Measurements from ENCODE around the gene TBC1D21.

Gene TBC1D21

DNA sequence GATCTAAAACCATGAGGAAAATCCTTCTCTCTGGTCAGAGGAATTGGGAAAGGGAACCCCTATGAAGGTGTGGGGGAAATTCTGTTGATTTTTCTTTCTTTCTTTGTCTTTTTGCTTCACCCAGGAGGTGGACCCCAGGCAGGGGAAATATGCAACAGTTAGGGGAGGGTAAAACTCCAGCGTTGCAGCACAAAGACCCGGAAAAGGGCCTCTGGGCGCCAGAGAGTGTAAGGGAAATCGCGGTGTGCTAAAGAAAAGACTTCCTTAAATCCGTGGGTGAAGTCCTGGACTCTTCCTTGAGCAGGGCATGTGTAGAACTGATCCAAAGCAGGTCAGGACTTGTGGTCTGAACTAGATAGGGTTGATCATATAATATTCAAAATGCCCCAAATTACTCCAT is 11.1 kb upstream of the TBC1D21 start:
- no peak for DNase-seq

- no peak for DNase-seq
These were observed 8.0 kb upstream of the TBC1D21 start for GRCh38 chr15:73865379-73865778.

DNA sequence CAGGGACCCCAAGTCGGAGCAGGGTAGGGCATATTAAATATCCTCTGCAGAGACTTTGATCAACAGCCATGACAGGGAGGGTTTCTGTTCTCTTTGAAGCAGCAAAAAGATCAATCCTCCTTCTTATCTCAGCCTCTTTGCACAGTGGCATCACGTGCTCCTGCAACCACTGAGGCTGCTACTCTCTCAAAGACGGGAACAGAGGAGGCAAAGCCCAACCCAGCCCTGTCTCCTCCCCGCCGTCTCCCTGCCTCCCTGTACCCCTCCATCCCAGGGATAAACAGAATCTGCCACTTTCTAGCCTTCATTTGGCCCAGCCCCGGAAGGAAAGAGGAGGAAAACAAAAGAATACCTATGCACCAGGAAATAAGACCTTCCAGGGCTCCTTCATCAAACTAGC is 7.5 kb upstream of the TBC1D21 start:
- DNase-seq, result no peak

DNA sequence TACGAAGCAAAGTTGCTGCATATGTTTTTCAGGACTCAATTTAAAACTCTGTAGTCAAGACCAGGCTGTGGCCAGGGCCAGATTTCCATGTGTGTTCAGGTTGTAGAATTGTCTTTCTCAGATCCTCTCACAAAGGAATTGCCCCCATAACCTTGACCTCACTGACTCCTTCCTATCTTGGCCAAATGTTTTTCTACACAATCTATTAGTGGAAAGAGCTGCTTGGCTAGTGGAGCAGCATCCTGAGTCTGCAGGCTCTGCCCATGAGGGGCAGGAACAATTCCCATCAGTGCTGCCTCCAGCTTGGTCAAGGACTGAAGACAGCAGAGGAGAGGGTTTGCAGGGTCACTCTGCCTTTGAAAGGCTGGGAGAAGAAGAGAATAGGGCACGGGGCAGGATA is 6.9 kb upstream of the TBC1D21 start:
- no peak for DNase-seq

DNA sequence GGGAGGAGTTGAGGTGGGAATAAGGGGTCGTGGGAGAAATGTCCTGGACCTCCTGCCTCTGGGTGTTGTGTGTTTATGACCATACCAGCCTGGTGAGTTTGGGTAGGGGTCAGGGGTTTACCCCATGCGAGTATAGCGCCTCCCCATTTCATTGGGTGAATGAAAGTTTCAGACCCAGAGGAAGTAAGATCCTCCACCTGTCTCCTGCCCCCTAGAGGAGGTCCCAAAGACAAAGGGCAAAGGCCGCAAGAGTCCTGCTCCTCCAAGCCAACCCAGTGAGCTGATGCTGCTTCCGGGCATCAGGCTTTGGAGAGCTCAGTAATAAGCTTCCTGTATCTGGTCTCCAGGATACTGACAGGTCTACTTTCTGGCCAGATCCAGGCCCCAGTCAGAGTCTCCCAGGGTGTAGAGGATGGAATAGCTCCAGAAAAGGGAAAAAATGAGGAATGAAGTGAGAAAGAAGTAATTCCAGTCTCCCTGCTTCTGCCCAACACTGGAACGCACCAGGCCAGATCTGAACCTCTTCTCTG is 6.4 kb upstream of the TBC1D21 start:
- DNase-seq, result no peak

GRCh38 chr15:73867426-73867825 is 5.9 kb upstream of the TBC1D21 start:
- no peak for DNase-seq

DNA sequence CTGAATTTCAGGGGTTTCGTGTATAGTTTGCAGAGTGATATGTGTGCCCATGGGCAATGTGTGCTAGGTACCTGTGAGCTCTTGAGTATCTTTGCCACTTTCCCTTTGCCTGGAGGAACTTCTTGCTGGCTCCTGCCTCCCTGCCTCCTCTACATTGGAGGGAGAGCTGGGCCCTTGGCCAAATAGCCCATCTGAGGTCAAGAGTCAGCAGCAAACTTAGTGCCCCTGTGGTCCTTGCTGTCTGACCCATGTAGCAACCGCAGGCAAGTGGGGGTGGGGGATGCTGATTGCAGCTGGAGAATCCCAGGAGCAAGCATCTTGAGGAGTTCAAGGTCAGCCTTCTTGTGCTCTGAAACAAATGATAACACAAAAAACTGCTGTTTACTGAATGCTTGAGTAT is 5.4 kb upstream of the TBC1D21 start:
- DNase-seq, result no peak

DNA sequence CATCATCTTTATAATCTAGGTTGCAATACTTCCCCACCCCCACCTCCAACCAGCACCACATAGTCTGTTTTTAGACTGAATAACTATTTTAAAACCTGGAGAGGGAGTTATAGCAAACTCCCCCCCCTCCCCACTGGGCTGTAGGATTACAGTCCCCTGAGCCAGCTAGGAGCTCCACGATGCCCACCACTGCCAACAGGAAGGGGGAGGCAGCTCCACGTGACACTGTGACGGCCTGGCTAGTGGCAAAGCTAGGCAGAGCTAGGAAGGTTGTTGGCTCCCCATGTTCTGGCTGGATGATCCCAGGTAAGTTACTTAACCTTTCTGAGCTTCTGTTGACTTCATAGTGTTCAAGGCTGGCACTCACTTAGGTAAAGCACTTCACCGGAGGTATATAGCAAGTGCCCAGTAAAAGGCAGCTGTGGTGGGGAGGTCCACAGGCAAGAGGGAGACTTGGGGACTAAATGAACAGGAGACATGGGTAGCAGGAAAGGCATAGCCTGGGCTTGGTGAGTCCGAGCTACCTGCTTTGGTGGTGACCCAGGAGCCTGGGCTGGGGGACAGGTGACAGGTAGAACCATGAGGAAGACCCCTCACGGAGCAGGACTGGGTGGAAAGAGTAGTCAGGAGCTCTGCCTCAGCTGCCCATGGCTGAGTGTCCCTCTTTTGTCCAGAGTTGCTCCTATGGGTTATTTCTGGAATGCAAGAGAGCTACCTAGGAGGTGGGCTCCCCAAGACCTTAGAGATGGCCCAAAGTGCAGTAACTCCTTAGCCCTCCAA is 4.0 kb upstream of the TBC1D21 start:
- DNase-seq, result no peak

DNA sequence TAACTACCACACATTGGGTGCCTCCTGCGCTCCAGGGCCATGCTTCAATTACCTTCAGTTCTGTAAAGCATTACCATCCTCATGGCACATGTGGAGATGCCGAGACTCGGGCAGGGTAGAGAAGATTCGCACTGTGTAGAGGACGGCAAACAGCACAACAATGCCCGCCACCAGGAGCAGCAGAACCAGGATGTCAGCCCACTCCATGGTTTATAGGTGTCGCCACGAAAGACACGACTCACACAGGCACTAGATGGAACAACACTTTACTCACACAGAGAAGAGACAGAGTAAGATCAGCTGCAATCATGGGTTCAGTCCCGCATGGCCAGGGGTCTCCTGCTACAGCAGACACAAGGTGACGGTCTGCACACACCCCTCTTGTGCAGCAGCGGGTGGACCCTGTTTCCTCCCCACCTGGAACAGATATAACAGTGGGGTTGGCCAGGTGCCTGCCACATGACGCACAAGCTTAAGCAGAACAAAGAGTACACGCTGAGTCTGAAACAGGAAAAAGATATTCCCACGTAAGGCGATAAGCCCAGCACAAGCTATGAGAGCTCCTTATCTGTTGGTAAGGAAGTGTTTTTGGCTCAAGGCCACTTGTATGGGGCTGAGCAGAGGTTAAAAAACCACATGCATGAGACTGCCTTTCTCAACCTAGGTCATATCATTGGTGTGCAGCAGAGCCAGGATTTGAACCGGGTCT is 2.5 kb upstream of the TBC1D21 start:
- no peak for DNase-seq

GRCh38 chr15:73872346-73872745 is 1.0 kb upstream of the TBC1D21 start:
- no peak for DNase-seq

GRCh38 chr15:73873889-73874511 is 636 bp downstream of the TBC1D21 start:
- DNase-seq, result peak in 1 of 2 experiments; percentile 42

GRCh38 chr15:73879426-73879825 is 6.1 kb downstream of the TBC1D21 start:
- DNase-seq, result no peak

DNA sequence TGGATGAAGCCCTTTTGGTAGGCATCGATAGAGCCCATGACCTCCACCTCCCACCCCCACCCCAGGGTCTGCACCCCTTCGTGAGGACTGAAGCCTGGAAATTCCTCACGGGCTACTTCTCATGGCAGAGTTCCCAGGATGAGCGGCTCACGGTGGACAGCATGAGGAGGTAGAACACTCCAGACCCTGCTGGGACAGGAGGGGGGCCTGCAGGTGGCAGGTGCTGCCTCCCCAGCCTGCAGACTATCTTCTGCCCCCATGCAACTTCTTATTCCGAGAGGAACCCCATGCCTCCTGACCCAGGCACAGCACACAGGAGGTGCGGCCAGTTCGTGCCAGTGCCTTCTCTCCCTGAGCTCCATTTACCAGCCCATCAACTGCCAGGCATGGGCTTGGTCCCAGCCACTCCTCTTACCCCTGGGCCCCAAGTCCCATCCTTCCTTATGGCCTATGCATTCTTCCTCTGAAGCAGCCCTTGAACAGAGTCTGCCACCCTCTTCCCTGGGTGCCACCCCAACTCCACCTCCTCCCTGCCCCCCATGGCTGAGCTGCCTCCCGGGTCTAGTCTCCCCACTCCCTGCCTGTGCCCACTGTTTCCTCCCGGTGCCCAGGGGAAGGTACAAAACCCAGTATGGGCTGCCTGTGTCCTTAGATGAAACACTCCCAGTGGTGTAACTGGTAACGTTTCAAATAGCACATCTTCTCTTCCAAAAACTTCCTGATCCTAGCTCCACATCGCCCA is 8.4 kb downstream of the TBC1D21 start:
- no peak for DNase-seq

DNA sequence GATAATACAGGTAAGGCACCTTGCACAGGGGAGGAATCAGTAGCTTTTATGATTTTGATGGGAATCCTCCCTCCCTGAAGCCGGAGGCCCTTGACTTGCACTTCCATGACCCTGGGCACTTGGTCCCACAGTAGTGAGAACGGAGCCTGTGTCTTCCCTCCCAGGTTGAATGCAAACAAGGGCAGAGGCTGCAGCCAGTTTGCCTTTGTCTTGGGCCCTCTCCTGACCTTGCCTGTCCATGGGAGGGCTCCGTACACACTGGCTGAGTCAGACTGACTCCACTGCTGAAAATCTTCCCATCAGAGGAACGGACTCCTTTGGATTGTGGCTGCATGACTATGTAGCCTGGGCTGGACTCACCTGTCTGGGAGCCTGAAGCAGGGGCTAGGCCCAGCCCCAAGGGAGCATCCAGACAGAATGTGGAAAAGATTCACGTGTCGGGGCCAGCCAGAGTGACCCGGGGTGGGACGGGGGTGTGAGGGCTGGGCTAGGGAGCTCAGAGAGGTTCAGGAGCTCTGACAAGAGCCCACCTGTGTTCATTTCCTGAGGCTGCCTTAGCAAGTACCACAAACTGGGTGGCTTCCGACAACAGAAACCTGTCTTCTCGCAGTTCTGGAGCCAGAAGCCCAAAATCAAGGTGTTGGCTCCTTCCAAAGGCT is 9.5 kb downstream of the TBC1D21 start:
- no peak for DNase-seq

DNA sequence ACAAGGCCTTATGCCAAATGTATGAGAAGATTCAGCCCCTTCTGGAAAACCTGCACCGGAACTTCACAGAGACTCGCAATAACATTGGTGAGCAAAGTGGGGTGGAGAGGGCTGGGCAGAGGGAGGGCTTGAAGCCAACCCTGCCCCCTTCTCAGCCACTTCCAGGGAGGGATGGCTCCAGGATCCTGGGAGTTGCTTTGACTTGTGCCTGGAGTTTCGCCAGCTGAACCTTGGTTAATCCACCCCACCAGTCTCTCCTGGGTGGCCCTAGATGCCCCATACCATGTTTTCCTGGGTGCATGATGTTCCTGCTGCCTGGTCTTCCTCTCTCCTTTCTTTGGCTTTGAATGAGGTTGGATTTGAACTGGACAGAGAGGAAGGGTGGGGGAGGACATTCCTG is 10.8 kb downstream of the TBC1D21 start:
- no peak for DNase-seq

DNA sequence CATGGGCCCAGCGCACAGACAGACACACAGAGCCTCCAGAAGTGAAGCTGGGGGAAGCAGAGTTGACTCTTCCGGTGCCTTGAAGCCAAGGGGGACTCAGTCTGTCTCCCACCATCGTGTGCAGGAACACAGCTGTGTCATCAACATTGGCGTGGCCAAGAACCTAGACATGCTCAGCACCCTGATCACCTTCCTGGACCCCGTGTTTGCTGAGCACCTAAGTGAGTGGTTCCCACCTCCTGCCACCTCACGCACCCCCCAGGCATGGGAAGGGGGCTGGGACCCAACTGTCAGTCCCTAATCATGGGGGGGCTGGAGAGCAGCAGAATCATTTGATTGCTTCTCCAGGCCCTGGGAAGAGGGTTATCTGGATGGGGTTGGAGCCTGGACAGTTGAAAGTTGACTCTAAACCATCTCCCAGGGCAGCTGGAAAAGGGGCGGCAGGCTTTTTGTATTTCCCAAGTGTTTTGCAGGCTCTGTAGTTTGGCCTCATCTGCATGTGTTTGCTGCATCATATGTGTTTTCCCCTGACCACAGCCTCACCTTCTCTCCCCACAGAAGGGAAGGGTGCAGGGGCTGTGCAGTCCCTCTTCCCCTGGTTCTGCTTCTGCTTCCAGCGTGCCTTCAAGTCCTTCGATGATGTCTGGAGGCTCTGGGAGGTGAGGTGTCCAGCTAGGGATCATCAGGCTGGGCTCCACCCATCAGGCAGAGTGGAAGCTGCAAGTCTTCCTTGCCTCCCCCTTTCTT is 12.8 kb downstream of the TBC1D21 start:
- no peak for DNase-seq

- no peak for DNase-seq
These were observed 13.5 kb downstream of the TBC1D21 start for GRCh38 chr15:73886717-73887345.

DNA sequence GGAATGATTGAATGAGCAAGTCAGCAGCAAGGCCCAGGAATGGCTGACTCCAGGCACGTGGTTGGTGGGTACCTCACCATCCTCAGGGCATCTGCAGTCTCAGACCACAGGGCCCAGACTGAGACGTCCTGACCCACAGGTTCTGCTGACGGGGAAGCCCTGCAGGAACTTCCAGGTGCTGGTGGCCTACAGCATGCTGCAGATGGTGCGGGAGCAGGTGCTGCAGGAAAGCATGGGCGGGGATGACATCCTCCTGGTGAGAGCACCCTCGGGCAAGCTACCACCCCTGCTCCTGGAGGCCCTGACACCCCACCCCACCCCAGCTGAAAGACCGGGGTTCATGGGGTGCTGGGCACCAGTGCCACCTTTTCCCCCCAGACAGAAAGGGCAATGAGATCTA is 14.1 kb downstream of the TBC1D21 start:
- DNase-seq, result no peak

DNA sequence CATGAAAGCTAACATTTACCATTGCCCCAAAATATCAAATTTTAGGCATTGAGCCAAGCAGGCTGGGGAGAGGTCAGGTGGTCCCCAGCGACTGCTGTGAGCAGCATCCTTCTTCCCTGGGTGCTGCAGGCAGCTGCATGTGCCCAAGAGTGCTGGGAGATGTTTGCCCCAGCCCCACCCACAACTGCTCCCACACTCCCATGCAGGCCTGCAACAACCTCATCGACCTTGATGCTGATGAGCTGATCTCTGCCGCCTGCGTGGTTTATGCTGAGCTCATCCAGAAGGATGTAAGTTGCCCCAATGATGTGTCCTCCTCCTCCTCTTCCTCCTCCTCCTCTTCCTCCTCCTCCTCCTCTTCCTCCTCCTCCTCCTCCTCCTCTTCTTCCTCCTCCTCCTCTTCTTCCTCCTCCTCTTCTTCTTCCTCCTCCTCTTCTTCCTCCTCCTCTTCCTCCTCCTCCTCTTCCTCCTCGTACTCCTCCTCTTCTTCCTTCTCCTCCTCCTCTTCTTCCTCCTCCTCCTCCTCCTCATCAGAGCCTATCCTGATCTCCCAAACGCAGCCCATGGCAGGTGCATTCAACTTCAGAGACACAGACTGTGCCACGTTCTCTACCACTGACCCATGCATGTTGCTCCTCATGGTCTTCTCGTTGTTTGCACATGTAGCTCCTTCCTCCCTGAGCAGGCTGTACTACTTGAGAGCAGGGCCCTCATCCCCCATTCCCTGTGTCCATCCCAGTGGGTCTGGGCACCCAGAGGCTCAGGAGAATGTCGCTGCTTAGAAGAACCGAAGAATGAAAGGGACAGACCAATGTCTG is 15.1 kb downstream of the TBC1D21 start:
- no peak for DNase-seq

DNA sequence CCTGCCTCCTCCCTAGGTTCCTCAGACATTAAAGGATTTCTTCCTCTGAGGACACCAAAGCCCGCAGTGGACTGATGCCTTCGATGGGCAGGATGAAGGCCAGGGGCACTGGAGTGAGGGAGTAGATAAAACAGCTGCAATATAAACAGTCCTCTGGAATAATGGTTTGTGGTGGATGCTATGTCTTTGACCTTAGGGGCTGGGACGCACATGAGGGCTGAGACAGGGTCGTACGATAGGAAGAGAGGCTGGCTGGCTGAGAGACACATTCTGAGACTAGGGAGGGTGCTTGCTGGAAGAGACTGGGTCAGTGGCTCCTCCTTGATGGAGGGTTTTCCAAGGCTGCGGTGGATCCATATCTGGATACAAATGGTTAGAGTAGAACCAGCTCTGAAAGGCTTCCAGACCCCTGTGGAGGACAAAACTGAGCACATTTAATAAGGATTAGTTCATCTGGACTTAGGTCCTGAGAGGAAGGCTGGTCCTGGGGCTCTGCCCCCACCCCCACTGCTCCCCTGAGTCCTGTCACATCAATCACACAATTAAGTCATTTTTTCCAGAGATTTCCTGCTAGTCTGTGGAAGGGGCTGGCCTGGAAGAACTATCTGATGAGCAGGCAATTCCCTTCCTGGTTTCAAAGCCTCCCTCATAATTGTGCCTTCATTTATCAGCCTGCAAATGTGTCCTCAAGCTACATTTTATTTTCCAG is 15.8 kb downstream of the TBC1D21 start:
- no peak for DNase-seq

Measured in activated T-cell treated with anti-CD3 and anti-CD28 coated beads, Interleukin-2, amount 50 U/mL, for 48 hours (primary cell).